ENCODE data around the gene RIPK1. TPM values are rescaled to one million over a fixed set of nuclear protein-coding genes. Genes with fewer than 3 reads are reported as not detected.
A peak's percentile ranks its signal among the peaks of the same experiment; 100 is the strongest.
"Not testable (repeated sequence)": the region's sequence is repeated elsewhere in the genome, so short reads cannot be mapped to it uniquely, and the experiment has no call there.

Gene RIPK1
- total RNA-seq, result 20.5 and 21.8 TPM in 2 replicates

DNA sequence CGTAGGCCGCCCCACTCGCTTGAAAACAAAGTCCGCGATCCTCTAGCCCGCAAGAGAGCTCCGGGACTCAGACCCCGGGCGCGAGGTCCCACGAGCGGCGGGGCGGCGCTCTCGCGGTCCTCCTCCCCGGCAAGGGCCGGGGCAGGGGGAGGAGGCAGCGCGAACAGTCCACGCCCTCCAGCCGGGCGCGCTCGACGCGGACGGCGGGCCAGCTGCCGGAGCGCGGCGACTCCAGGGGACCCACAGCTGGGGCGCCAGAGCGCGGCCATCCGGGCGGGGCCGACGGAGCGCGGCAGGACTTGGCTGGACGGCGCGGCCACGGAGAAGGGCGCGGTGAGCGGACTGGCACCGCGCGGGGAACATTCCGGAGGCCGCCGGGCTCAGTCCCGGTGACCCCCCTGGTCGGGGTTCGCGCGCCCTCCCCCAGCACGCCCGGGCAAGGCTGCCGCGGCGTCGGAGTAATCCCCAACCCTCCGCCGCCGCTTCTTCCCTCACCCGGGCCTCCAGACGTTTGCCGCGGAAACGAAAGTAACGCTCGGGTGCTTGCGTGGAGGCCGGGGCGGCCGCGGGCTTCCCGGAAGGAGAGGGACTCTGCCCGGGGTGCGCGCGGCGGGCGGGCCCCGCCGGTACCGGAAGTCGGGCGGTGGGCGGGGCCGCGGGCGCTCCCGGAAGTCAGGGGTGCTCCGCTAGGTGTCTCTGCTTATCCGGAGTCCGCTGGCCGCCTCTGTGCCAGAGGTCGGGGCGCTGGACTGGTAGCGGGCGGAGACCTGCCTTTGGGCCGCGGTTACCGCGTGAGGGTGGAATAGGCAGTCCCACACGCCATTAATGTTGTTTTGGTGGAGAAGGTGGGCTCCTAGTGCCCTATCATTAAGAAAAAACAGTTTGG lies at the start of gene RIPK1:
TSS of gene RIPK1 (plus strand) at position 166 of the 886 bp plus-strand sequence. CDS start 8,330 bp downstream, outside the sequence.
- Mint-ChIP-seq H3K36me3 (ENCODE audit: low read depth) (peaks cover 20% of the 10 kb centered on the region), H3K9me3 (no peaks in the 10 kb centered on the region), H3K4me1 (peaks cover 38% of the 10 kb centered on the region), H3K27ac (peak within 1 kb of the TSS; percentile 94), H3K27me3 (no peaks in the 10 kb centered on the region), H3K4me3 (peak within 1 kb of the TSS; percentile 93)
- peak; percentile 74 for ATAC-seq (ENCODE audit: low read depth)
- POLR2A ChIA-PET, result interaction anchor here (0.7 to 2.5 kb wide), 22 partner anchors 10 to 953 kb away, joined by 3 to 29 read pairs (median 4); partner anchors contain the start of genes BPHL, NQO2, SERPINB1 and SERPINB6
- intact Hi-C loops (cut with micrococcal nuclease), result loop anchor here (1.0 to 5.0 kb wide), 9 partner anchors 45 to 952 kb away; partner anchors contain the start of genes BPHL, PSMG4 and WRNIP1
- peak; percentile 98 for DNase-seq
- TF ChIP-seq, protein P1, sequence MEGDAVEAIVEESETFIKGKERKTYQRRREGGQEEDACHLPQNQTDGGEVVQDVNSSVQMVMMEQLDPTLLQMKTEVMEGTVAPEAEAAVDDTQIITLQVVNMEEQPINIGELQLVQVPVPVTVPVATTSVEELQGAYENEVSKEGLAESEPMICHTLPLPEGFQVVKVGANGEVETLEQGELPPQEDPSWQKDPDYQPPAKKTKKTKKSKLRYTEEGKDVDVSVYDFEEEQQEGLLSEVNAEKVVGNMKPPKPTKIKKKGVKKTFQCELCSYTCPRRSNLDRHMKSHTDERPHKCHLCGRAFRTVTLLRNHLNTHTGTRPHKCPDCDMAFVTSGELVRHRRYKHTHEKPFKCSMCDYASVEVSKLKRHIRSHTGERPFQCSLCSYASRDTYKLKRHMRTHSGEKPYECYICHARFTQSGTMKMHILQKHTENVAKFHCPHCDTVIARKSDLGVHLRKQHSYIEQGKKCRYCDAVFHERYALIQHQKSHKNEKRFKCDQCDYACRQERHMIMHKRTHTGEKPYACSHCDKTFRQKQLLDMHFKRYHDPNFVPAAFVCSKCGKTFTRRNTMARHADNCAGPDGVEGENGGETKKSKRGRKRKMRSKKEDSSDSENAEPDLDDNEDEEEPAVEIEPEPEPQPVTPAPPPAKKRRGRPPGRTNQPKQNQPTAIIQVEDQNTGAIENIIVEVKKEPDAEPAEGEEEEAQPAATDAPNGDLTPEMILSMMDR (IDR thresholded peaks at IDR 0.05), result no peak
- CTCF ChIA-PET, result interaction anchor here (0.7 to 1.7 kb wide), 9 partner anchors 11 to 950 kb away, joined by 3 to 8 read pairs (median 3); partner anchors contain the start of gene NQO2

DNA sequence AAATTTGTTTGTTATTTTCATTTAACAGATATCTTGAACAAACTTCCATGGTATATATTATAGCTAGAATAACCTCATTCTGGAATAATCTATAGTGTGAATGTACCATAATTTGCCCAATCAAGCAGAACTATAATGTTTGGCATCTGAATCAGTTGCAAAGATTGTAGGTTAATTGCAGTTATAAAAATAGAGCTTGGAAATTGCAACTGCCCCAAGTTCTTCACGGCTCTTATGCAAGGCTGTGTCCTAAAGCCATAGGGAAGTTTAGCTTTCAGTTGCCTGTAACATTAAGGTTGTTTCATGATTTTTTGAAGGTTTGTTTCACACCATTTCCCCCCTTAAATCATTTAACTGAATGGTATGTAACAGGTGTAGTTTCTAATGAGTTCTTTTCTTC lies 49.2 kb upstream of the RIPK1 start:
- Mint-ChIP-seq H3K4me3 (no peak overlapping the region), H3K9me3 (no peaks in the 10 kb centered on the region), H3K4me1 (peaks cover 15% of the 10 kb centered on the region), H3K27ac (no peak overlapping the region), H3K36me3 (ENCODE audit: low read depth) (peaks cover 21% of the 10 kb centered on the region), H3K27me3 (no peaks in the 10 kb centered on the region)
- ATAC-seq (ENCODE audit: low read depth) (no peak), DNase-seq (no peak)
- TF ChIP-seq, protein P1 (IDR thresholded peaks at IDR 0.05), result no peak
- POLR2A ChIA-PET, result no interaction called here
- intact Hi-C loops (cut with micrococcal nuclease), result no loop called here
- CTCF ChIA-PET, result no interaction called here

DNA sequence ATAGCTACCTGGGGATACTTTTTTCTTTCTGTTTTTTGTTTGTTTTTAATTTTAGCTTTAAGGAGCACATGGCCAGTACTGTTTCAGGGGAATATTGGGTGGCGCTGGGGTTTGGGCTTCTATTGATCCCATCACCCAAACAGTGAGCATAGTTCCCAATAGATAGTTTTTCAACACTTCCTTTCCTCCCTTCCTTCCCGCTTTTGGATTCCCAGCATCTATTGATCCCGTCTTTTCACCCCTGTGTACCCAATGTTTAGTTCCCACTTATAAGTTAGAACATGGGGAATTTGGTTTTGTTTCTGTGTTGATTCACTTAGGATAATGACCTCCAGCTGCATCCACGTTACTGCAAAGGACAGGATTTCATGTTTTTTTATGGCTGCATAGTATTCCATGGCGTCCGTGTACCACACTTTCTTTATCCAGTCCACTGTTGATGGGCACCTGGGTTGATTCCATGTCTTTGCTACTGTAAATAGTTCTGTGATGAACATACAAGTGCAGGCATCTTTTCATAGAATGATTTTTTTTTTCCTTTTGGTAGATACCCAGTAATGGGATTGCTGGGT lies 48.5 kb upstream of the RIPK1 start:
- ChIA-PET CTCF (no interaction called here), POLR2A (no interaction called here)
- H3K36me3 Mint-ChIP-seq (ENCODE audit: low read depth), result peaks cover 17% of the 10 kb centered on the region
- TF ChIP-seq, protein P1 (IDR thresholded peaks at IDR 0.05), result no peak
- intact Hi-C loops (cut with micrococcal nuclease), result loop anchor here (10.0 kb wide), 1 partner anchor 1285 kb away; no protein-coding TSS in a partner anchor
- H3K27ac Mint-ChIP-seq, result no peak overlapping the region
- no peaks in the 10 kb centered on the region for H3K9me3 Mint-ChIP-seq
- no peak for ATAC-seq (ENCODE audit: low read depth)
- peaks cover 21% of the 10 kb centered on the region for H3K4me1 Mint-ChIP-seq
- H3K4me3 Mint-ChIP-seq, result no peak overlapping the region
- no peaks in the 10 kb centered on the region for H3K27me3 Mint-ChIP-seq
- no peak for DNase-seq

DNA sequence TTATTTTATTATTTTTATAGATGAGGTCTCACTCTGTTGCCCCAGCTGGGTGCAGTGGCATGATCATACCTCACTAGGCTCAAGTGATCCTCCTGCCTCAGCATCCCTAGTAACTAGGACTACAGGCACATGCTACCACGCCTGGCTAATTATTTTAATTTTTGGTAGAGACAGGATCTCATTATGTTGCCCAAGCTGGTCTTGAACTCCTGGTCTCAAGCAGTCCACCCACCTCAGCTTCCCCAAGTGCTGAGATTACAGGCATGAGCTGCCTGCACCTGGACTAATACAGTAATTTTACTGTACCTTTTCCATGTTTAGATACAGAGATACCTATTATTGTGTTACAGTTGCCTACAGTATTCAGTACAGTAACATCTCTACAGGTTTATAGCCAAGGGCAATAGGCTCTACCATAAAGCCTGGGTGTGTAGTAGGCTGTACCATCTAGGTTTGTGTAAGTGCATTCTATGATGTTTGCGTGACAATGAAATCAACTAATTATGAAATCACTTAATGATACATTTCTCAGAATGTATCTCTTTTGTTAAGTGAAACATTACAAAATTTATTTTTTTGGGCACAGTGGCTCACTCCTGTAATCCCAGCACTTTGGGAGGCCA lies 47.2 kb upstream of the RIPK1 start:
- CTCF ChIA-PET; H3K4me3 Mint-ChIP-seq; DNase-seq; H3K27ac Mint-ChIP-seq; H3K27me3 Mint-ChIP-seq; ATAC-seq (ENCODE audit: low read depth); H3K36me3 Mint-ChIP-seq (ENCODE audit: low read depth); H3K9me3 Mint-ChIP-seq: not testable (repeated sequence)
- H3K4me1 Mint-ChIP-seq, result peaks cover 33% of the 10 kb centered on the region
- intact Hi-C loops (cut with micrococcal nuclease), result loop anchor here (10.0 kb wide), 1 partner anchor 1286 kb away; no protein-coding TSS in a partner anchor
- POLR2A ChIA-PET, result interaction anchor here (0.6 to 1.1 kb wide), 3 partner anchors 21 to 189 kb away, joined by 3 to 9 read pairs (median 4); partner anchors contain the start of gene NQO2
